GM21717 (cell line): ENCODE data around the gene KCNJ11.
A peak's percentile ranks its signal among the peaks of the same experiment; 100 is the strongest.

ENCODE experiments used
- ATAC-seq: cut with Tn5 transposase; IDR thresholded peaks from one replicate; pipeline ENCODE4 v1.9.1; 2021; ENCODE audit warnings: mild to moderate bottlenecking, moderate library complexity; ENCODE audit not compliant: unreplicated experiment

Gene KCNJ11

DNA sequence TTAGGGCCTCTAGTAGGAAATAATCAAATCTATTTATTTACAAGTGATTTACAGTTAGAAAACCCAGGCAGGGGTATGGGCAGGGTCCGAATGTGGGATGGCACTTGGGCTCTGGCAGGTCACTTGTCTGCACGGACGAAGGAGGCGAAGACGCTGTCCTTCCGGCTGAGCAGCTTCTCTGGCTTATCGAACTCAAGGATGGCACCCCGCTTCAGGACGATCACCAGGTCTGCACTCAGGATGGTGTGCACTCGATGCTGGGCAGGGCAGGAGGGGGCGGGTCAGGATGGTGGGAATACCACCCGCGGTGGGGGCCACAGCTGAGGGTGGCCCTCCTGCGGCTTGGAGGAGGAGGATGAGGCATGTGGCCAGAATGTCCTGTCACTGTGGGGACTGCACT lies 4.4 kb upstream of the KCNJ11 start:
- no peak for ATAC-seq

DNA sequence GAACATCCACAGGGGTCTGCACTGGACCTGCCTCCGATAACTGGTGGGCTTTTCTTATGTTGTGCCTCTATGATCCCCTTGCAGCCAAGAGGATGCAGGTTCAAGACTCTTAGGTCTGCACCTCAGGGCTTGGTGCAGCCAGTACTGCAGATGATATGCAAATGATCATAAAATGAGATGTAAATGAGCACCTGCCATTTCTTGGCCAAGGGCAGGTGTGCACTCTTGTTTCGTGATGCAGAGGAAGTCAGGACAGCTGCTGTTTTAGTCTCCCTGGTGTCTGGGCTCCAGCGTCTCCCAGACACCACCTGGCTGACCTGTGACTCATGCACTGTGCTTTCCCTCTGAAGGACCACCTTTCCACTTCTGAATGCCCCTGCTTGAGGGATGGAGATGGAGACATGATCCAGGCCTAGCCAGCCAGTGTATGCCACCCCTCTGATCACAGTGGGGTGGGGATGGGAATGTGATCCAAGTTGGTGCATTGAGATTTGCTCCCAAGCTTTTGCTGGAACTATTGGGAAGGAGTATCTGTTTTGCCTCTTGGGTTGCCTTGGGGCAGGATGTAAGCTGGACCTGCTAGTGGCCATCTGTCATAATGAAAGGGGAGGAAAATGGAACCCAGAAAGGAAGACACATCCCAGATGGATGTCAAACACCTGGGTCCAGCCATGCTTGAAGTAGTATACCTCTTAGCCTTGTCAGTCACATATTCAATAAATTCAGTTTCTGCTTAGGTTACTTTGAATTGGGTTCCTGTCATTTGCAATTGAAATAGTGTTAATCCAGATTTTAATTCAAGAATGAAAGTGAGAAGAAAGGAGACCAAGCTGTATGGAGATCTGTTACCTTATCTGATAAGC lies 3.3 kb upstream of the KCNJ11 start:
- no peak for ATAC-seq

DNA sequence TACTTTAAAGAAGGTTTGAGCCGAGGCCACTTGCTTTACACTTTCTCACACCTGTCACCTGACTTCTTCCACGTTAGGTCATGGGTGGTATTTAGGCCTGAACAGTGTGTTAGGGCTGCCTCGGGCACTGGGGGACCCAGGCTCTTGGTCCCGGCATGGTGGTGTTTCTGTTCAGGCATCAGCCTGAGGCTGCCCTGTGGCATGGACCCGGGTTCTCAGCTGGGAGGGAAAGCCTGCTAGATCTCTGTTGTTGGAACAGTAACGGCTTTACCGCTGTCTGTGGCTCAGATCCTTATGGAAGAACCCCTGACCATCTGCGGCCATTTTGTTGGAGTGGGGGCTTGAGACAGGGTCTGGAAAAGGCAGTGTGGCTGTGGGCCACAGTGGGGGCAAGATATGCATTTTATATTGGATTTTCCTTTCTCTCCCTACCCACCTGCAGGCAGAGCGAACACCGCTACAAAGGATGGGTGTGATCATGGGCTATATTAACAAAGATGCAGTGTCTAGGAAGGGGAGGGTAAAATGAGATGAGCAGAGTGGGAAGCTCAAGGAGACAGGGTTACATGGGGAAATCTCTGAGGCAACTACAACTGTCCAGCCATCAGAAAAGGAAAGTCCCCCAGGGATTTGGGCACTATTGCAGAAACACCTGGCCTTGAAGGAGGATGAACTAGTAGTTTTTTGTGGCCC lies 1.6 kb upstream of the KCNJ11 start:
- ATAC-seq, result no peak

DNA sequence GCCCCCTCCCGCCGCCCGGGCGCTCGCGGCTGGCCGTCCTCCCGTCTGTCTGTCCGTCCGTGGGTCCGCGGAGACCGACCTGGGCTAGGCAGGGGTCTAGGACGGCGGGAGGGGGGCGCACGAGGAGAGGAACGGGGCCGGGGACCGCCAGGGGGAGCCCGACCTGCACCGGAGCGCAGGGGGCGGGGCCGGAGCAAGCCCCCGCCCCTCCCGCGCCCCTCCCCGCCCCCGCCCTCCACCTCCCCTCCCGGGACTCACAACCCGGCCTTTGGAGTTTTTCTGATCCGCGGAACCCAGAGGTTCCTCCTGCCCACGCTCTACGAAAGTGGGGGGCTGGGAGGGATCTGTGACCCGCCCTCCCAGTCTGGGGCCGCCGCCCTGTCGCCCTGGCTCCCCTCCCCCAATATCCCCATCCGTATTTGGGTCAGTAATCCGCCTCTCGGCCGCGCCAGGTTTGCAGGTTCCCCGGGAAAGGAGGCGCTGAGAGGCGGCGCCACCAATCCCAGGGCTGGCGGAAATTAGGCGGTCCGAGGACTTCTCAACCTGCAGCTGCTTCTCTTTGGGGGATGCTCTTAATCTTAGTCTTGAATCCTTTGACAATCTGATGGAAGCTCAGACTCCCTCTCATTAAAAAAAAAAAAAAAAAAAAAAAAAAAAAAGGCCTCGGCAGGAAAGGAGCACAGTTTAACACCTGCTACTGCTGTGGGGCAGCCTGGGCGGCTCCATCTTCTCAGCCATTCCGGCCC lies 925 bp upstream of the KCNJ11 start:
- ATAC-seq, result peak; percentile 53

DNA sequence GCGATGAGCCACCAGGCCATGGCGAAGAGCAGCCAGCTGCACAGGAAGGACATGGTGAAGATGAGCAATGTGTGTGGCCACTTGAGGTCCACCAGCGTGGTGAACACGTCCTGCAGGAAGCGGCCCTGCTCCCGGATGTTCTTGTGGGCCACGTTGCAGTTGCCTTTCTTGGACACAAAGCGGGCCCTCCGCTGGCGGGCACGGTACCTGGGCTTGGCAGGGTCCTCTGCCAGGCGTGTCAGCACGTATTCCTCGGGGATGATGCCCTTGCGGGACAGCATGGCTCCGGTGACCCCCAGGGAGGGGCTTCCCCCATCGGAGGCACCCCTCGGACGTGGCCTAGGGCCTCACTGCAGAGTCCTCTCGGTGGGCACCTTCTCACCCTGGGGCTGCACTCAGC lies 648 bp downstream of the KCNJ11 start:
- no peak for ATAC-seq

DNA sequence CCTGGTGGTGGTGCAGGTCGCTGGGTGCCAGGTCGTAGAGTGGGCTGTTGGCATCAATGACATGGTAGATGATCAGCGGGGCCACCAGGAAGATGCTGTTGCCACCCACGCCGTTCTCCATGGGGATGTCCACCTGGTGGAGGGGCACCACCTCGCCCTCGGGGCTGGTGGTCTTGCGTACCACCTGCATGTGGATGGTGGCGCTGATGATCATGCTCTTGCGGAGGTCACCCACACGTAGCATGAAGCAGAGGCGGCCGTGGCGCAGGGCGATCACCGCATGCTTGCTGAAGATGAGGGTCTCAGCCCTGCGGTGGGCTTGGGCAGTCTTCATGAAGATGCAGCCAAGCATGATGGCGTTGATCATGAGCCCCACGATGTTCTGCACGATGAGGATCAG lies 1.2 kb downstream of the KCNJ11 start:
- no peak for ATAC-seq

DNA sequence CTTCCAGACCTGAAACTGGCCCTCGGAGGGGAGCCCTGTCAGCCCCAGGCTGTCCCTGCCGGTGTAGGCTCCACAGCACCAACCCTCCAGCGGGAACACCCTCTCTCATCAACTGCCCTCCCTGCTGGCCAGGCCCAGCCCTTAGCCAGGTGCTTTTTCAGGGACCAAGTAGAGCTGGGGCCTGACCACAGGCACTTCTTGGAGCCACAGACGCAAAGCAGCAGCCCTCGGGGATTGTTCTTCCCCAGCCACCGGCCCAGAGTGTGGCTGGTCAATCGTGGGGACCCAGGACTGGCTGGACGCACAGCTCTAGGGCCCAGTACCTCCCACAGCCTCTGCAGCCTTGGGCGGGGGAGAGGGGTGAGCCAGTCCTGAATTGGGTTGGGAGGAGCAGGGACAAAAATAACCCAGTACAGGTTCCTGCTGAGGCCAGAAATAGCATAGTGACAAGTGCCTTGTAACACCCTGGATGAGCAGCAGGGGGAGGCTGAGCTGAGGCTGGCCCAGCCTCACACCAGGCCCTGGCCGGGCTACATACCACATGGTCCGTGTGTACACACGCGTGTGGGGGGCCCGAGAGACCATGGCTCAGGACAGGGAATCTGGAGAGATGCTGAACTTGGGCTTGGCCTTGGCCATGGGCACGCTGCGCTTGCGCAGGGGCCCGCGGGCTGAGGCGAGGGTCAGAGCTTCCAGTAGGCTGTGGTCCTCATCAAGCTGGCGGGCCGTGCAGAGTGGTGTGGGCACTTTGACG lies 2.0 kb downstream of the KCNJ11 start:
- ATAC-seq, result peak; percentile 48

DNA sequence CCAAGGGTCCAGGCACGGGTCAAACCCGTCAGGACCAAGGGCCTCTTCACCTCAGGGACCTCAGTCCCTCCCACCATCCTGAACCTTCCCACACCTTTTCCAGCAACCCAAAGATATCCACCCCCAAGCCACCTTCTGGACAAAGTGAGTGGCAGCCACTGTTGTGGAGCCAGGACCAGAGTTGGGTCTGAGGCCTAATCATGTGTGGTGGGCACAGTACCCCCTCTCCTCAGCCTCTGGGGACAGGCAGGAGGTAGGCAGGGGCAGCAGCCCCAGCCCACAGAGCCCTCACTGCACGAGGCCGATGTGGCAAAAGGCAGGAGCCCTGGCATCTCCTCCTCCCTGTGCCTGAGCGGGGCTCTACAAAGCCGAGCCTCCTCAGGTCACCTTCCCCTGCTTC lies 2.5 kb downstream of the KCNJ11 start:
- no peak for ATAC-seq

DNA sequence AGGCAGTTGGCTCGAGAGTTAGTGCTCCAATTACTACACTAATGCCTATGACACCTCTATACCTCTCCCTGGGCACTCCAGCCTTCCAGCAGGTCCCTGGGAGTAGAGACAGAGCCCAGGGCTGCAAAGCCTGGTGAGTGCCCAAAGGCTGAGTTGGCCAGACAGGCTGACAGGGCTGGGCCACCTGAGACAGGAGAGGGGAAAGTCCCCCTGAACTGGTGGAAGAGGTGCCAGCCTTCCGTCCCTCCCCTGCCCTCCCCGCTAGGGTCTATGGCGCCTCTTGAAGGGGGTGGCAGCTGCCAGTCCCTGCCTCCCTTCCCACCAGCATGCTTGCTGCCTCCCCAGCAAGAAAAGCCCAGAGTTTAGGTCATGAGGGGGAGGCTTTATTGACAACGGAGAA lies 3.0 kb downstream of the KCNJ11 start:
- no peak for ATAC-seq

DNA sequence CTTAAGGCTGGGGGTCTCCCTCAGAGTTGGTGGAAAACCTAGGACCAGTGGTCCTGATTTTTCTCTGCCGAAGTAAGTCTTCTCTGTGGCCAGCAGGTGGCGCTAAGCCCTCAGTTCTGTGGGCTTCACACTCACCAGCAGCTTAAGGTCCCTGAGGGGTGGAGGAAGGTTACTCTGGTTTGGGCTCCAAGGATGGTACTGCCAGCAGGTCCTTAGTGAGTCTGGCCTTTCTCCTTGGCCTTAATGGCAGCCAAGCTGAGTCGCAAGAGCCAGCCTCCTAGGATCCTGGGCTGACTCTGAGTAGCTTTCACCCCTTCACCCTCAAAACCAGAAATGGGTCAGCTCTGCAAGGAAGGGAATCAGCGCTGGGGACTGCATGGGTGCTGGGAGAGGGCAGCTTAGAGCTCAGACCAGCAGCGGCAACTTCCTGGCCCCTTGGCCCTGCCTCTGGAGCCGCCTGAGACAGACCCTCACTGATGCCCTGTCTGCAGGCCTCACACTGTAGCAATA lies 4.4 kb downstream of the KCNJ11 start:
- ATAC-seq, result peak; percentile 40

DNA sequence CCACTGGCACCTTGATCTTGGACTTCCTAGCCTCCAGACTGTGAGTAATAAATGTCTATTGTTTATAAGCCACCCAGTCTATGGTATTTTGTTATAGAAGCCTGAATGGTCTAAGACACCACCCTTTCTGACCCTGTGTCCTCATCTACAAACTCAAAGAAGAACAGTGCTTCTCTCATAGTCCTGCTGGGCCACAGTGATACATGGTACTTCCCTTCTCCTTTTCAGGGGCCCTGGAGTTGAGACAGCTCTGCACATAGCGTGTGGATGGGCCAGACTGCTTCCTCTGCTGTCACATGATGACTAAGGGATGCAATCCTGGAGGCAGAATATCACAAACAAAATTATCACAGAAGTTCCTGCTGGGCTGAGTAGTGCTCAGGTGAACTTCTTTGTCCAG lies 5.0 kb downstream of the KCNJ11 start:
- no peak for ATAC-seq

DNA sequence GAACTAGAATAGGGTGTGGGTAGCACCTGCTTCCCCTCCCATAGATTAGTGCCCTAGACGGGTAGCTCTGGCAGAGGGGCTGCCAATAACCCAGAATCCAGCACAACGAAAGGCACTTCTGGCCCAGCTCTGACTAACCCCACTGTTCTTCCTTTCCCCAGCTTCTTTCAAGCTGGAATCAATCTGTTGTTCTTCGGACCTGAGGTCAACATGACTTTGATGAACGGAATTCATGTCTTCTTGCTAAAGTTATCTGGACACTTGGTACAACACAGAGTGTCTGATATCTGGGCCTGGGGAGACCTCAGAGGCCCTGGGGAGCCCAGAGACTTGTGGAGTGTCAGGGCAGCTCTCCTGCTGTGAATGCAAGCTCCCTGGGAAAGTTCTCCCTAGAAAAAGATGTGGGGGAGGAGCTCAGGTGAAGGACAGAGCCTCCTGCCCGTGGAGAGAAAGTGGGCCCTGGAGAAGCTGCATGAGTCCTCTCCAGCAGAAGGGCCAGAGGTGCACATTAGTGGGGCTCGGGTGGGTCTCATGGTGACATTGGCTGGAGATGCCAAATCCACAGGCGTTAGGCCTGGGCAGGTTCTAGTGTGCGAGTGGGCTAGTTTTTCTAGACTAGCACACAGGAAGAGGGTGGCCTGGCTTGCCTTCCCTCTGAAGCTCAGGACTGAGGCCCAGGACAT lies 6.3 kb downstream of the KCNJ11 start:
- ATAC-seq, result no peak

DNA sequence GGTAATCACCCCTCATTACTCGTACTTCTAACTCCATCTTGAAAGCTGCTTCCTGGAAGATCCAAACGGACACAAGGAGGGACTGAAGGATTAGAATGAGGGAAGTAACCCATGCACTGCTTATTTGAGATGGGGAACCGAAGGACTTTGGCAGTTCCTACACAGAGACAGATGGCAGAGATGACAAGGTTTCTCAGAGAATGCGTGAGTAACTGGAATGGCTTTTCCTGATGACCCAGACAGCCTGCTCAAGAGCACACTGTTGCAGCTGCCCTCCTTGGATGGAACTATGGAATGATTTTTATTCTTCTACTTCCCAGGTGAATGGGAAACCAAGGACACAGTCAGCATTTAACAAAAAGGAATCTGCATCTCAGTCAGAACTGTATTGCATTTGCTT lies 7.3 kb downstream of the KCNJ11 start:
- no peak for ATAC-seq

DNA sequence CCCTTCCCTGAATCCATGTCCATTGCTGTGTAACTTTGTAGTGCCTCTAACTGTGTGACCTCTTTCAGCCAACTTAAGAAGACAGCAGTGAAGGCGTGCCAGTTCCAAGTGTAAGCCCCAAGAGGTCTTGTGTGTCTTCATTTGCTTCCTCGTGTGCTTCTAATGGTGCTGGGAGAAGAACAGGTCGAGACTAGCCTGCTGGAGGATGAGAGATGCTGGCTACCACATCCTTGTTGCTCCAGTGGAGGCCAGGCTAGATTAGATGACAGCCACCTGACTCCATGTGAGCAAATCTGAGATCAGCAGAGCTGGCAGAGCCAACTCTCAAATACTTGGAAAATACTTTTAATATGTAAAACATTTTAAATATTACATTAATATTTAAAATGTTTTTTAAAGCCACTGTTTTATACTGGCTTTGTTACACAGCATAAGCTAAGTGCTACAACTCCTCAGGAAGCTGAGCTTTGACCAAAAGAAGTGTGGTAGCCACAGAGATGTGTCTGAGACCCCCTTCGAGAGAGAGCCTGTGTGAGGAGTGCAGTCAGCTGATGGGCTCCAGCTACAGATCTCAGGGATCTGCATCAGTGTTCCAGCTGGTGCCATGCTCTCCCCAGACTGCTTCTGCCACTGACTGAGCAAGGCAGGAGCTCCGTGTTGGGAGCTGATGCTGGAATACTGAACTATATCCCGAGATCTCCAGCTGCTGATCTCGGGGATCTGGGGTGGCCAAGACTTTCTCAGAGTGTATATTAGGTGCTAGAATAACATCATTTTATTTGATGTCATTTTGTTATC lies 8.9 kb downstream of the KCNJ11 start:
- ATAC-seq, result no peak

DNA sequence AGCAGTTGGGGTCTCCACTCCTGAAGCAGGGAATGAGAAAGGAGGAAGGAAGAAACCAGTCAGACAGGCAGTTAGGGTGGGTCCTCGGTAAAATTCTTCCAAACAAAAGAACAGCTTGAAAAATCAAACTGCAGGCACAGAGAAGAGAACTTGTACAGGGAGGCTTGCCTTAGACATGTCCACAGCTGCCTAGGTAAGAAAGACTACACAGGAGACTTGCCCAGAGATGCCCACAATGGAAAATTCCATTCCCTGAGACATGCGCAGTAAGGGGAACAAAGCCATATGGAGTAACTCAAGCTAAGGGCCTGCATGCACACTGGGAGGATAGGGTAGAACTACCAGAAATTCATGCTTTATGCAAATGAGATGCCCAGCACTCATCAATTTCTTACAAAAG lies 9.8 kb downstream of the KCNJ11 start:
- ATAC-seq, result no peak

DNA sequence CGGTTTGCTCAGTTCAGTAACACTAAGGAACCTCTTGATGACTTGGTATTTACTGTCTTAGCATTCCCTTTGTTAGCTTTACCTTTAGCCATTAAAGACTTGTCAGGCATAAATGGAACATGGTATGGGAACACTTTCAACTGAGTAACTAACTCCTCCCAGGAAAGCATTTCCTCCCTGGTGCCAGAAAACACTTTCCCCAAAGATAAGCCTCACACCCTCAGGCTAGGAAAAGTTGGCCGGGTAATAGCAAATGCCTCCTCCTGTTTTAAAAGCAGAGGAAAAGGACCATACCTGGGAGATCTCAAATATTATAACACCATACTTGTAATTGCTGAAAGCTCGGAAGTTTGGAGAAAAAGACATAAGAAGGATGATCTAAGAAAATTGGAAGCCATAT lies 12.0 kb downstream of the KCNJ11 start:
- ATAC-seq, result no peak

DNA sequence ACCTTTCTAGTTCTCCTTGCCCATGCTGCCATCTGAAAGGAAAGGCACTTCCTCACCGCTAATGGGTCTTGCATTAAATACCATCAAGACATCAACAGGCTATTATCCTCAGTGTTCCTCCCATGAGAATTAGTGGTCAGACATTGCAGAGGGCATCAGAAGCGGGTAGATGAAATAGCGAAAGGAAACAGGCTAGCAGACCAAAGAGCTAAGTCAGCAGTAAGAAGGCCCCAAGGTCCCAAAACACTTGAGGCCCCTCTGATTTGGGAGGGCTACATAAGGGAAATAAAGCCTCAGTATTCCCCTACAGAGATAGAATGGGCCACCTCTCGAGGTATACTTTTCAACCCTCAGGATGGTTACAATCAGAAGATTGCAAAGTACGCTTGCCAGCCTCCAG lies 12.9 kb downstream of the KCNJ11 start:
- ATAC-seq, result no peak

DNA sequence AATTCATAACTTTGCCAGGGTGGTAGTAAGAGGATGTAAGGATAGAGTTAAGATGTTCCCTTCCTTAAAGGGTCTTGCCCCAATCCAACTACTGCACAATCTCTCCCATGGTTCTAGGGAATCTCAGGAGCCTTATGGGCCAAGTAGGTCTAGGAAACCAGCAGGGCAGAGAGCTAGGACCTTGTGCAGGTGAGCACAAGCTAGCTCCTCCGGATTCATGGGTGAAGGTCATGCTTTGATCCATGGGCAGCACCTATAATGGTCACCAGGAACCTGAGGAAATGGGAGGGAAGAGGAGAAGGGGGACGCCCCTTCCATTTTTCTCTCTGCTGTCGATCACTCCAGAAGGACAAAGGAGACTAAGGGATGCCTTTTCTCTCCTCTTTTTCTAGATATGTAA lies 16.8 kb downstream of the KCNJ11 start:
- ATAC-seq, result no peak

DNA sequence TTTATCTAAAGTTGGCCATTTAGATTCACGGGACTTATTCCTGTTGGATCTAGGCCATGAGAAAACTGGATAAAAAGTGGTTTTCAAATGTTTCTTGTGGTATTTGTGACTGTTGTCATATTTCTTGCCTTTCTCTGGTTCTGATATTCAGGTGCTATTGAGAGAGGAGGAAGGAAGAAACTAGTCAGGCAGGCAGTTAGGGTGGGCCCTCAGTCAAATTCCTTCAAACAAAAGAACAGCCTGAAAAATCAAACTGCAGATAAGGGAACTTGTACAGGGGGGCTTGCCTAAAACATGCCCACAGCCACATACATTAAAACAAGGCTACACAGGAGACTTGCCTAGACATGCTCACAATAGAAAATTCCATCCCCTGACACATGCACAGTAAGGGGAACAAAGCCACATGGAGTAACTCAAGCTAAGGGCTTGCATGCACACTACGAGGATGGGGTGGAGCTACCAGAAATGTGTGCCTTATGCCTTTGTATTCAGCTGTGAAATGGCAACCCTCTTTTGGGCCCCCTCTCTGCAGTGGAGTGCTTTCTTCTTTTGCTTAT lies 18.7 kb downstream of the KCNJ11 start:
- ATAC-seq, result no peak
